ENCODE results near the gene KCNK2.

DNA sequence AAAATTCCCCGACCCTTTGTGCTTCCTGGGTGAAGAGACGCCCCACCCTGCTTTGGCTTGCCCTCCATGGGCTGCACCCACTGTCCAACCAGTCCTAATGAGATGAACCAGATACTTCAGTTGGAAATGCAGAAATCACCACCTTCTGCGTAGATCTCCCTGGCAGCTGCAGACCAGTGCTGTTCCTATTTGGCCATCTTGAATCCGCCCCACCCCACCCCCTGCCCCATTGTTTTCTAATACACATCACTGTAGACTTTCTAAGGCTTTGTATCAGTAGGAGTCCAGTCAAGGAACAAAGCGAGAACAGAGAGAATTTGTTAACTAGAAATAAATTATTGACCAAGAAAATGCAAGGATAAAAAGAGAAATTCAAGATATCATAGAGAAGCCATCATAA is 178.2 kb downstream of the KCNK2 start:
- TF ChIP-seq EZH2 (IDR thresholded peaks at IDR 0.05) (no peak), POLR2AphosphoS5 (IDR thresholded peaks at IDR 0.05; ENCODE audit: borderline replicate concordance, low read depth, low read length) (no peak)

All from SK-N-MC (cell line).